ENCODE data around the gene CSAD.
"Not testable (repeated sequence)": the region's sequence is repeated elsewhere in the genome, so short reads cannot be mapped to it uniquely, and the experiment has no call there.

Gene CSAD

DNA sequence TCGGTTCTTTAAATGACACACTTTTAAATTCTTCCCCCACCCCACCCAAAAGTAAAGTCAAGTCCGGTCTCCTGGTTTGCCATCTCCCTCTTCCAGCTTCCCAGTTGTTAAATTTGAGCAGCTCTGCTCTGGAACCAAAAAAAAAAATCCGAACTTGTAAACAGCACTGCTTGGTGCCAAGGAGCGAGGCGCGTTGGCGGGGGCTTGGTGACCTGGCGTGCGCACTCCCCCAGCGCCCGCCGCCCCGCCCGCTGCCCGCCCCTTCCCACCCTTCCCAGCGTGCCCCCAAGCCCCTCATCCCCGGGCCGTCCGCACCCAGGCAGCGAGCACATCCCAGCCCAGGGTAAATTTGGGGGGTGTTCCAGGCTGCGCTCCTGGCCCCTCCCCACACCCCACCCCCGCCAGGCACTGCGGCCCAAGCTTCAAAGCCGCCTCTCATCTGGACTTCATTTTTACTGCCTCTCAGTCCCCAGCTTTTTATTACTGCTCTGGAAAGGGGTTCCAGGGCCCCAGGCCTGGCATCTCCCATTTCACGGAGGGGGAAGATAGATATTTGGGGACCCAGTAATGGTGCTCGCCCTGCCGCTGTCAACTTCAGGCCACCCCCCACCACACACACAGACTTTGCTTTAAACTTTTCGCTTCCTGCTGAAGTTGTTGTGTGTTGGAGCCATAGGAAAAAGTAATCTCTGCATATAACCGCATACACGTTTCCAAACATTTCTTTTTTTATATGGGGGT is 38.0 kb upstream of the CSAD start:
- DNase-seq = no peak

DNA sequence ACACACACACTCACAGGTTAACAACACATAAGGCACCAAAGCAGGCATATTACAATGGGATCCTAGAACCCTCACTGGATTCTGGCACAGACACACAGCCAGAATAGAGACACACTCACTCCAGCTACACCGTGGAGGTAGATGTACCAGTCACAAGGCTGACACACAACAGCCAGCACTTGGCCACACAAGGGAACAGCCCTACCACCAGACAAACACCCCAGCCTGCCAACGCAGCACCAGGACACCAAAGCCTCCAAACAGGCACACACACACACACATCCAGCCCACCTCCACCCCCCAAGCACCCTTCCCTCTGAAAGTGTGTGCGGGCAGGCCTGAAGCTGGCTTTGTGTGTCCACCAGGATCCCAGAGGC is 37.2 kb upstream of the CSAD start:
- no peak for DNase-seq

DNA sequence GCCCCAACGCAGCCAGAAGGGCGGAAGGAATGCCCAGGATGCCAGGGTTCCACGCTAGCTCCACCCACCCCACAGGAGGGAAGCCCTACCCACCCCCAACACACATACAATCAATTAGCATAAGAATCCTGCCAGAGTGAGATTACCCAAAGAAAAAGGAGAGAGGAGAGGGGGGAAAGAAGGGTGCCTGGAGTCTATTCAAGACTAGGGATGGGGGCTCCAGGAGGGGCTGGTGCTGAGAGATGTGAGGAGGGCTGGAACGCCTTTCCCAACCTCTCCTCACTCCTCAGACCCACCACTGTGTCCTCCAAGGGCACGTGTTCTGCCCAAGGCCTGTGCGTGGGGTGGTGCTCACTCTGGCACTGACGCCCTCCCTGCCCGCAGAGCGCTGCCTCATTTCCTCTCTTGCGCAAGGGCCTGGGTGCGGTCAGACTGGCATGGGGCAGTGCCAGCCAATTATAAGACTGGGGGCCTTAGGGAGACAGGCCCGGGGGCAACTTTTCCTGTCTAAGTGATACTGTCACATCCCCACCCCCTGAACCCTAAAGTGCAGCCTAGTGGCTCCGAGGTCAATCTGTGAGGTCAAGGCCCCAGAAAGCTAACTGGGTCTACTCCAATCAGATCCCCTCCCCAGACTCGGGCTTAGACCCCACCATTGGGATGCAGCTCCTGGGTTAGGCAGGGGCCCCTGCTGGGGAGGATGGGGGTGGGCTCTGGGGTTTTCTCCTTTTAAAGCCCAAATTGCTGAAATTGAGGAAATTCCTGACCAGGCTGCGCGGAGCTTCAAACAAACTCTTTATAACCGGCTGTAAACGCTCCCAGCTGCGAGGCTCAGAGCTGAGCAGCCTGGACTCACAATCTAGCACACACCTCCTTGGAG is 36.6 kb upstream of the CSAD start:
- DNase-seq = no peak

DNA sequence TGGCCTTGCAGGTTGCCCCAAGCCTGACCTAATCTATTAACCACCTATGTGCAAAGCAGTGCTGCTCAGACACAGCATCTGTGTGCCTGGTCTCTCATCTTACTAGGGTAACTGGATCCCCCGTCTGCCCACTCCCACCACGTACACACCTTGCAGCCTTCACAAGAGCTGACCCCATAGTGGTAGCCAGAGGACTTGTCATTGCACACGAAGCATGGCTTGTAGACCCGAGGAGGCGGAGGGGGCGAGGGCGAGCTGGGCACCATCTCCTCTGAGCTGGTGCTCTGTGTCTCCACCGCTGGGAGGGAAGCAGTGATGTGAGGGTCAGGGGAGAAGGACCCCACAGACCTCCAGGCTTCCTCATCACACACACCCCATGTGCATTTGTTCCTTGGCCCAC is 34.8 kb upstream of the CSAD start:
- DNase-seq = no peak

DNA sequence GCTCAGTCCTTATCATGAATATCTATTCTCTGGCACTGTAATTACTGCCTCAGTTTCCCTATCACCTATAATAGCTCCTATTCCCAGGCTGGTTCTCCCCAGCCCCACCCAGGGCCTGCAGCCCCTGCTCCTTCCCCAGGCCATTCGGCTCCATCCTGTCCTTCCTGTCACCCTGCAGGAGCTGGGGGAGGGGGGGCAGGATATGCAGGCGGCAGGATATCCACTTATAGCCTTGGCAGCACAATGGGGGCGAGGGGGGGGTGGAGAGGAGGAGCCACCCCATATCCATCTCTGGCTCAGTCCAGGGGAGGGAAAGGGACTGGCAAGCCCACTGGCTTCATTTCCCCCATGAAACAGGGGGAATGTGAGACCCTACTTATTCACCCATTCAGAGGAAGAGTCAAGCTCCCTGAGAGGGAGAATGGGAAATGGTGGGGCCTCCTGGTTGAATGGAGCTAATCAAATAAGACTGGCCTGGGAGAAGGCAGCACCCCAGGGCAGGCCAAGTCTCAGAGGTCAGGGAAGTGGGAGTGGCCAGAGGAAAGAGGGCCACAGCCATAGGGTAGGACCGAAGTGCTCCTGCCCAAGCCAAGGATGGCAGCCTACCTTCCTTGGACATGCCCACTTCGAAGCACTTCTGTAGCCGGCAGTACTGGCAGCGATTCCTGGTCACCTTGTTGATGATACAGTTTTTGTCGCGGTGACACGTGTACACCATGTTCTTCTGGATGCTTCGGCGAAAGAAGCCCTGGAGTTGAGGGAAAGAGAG is 34.1 kb upstream of the CSAD start:
- no peak for DNase-seq

DNA sequence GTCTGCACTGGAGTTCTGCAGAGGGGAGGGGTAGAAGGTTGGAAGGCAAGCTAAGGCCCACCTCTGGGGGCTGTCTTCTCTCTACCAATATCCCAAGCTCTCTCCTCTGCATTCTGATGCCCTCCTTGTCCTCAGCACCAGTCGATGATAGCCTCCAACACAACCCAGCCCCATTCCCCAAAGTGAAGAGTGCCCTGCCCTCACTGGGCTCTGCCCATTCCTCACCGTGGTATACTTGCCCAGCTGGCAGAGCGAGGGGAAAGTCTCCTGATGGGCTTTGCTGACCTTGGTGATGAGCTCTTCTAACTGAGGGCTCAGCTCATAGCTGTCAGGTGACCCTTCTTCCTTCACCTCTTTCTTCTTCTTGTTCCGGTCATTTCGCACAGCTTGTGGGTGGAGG is 33.5 kb upstream of the CSAD start:
- no peak for DNase-seq

DNA sequence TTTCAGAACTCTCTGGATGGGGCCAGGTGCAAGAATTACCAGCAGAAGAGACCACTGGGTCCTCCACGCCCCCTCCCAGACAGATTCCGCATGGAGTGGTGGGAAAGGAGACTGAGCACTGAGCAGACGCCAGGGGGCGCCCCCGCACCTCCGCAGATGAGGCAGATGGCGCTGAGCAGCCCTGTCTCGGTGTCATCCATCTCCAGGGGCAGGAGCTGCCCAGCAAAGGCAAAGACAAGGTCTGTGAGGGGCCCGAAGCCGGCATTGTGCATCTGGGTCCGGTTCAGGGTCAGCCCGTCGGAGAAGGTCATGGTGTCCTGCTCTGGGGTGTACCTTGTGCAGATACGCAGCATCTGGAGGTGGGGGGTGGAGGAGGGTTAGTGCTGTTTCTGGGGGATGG is 32.6 kb upstream of the CSAD start:
- peak; percentile 51 for DNase-seq

DNA sequence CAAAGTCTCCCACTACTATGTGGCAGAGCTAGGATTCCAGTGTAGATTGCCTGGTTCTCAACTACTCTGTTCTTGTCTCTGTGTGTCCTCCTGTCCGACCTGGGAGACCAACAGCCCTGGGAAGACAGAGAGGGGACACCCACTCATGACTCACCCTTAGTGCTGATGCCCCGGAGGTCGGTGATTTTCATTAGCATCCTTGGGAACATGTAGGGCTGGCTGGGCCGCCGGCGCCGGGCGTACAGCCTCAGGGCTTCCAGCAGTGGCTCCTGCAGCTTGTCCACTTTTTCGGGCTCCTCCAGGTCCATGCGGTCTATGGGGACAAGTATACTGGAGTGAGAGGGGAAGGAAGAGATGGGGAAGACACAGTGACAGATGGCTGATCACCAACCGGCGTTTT is 32.2 kb upstream of the CSAD start:
- DNase-seq = no peak

DNA sequence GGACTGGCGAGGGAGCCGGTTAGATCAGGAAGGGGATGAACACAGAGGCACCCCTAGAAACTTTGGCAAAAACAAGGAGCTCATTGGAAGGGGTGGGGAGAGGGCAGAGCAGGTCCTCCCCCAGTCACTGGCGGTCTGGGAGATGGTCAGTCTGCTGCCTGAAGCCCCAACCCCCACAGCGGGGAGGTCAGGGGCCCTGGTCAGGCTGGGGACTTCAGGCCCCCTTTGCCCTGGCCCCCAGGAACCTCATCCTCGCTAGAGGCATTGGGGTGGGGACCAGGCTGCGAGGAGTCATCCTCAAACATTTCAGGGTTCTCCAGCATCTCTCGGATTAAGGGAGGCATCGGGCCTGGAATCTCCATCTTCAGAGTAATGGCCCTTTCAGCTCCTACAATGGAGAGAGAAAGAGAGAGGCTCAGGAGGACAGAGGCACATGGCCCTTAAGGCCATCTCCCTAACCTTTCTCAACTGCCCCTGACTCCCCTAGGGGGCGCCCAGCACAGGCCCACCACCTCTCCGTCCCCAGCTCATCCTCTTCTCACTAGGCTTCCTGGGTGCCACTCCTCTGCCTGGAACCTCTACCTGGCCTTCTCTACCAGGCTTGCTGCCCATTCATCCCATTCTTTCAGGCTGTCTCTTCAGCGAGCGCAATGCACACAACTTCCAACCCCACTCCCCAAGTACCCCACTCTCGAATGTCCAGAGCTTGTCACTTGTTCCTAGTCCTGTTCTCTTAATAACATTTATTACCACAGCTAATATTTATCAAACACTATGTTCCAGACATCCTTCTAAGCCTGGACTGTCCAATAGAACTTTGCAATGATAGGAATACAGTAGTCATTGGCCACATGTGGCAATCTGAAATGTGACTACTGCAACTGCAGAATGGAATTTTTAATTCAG is 31.0 kb upstream of the CSAD start:
- no peak for DNase-seq

DNA sequence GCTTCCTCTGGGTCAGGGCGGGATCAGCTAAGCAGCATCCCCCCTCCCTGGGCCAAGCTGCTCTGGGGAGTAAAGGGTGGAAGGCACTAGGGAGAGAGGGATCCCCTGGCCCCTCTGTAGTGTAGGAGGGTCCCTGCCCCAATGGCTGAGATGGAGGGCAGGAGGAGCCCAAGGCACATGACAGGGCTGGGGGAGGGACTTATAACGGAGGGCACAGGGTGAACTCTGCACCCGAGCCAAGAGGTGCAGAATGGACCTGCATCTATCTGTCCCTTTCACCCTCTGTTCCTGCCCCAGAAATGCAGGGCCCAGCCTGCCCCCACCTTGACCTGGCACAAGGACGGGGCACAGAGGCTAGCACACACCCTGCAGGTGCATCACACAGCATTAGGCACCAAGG is 30.1 kb upstream of the CSAD start:
- no peak for DNase-seq

DNA sequence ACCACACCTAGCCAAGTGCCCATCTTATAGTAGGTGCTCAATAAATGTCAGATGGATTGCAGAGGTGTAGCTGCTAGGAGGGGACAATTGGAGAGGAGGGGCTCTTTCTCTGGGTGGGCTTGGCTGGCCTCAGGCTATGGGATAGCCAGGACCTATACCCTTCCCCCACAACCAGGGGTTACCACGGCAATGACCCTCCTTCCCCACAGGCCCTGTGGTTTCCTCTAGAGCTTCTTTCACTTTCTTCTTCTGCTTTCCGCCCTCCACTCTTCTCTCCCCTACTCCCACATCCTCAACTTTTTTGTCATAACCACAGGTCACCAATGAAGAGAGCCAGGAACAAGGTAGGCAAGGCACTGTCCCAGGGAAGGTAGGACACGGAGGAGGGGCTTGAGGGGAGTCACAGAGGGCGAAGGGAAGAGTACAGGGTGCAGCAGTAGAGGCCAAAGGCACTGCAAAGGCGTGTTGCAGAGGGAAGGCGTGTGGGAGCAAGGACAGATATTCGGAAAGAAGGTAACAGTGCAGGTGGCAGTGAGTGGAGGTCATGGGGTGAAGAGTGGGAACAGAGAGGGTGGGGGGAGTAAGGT is 28.2 kb upstream of the CSAD start:
- DNase-seq = no peak

DNA sequence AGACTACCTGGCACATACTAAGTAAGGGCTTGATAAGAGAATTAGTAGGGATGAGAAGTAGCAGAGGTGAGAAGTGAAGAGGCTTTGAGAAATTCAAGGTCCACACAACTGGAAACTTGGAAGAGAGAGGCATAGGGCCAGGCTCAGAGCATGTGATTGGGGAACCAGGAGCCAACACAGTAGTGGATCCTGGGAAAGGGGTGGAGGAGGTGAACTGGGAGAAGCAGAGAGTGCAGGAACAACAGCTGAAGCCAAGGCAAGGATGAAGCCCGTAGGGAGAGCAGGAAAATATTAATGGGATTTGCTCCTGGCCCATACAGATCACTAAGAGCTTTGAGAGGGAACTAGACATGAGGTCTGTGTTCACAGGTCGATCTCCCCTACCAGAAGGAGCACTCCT is 27.7 kb upstream of the CSAD start:
- DNase-seq = no peak

DNA sequence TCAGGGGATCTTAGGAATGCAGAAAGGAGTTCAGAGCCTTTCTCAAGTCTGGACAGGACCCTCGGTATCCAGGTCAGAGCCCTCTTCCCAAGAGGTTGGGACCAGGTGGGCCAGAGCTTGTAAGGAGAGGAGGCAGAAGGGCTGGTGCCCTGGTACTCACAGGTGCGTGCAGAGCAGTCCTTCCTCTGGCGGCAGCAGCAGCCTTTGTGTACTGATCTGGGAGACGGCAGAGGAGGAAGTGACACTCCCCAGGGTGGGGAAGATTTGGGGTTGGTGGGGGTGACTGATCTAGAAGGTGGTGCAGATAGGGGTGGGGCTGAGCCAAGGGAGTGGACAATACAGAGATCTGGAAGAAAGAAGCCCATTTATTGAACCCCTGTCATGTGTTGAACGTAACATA is 26.3 kb upstream of the CSAD start, which contains the start of gene ITGB7:
TSS of gene ITGB7 (minus strand) at position 210 of the 400 bp plus-strand sequence. CDS start 6,808 bp downstream, outside the sequence.
- no peak for DNase-seq

DNA sequence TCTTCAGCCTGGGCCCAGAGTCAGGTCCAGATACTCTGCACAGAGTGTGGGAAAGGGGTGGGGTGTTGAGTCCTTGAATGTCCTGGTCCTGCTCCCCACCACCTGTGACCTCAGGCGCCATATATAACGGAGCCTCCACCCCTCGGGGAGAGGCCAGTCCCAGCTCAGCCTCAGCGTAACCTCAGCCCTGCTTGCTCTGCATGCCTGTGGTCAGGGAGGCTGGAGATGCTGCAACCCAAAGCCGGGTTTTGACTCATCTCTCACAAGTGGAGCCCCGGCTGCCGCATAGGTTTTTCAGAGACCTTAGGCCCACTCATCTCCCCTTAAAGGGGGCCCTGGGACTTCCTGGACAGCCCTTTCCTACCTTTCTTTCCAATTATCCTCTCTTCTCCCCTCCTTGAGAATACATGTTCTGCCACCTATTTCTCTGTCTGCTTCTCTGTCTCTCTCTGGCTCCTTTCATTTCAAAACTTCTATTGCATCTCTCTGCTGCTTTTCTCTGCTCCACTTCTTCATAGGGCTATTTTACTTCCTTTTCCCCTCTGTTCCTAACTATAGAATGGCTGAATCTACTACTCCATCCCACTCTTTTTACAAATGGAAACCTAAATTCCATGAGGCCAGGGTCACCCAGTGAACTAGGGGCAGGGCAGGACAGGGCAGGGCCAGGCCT is 25.2 kb upstream of the CSAD start:
- DNase-seq = no peak

DNA sequence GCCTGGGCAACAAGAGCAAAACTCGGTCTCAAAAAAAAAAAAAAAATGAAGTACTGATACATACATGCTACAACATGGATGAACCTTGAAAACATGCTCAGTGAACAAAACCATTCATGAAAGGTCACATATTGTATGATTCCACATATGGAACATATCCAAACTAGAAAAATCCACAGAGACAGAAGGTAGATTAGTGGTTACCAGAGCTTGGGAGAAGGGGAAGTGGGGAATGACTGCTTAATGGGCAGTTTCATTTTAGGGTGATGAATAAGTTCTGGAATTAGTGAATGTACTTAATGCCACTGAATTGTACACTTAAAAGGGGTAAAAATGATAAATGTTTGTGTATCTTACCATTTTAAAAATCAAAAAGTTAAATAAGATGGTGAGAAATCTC is 23.6 kb upstream of the CSAD start:
- no peak for DNase-seq

DNA sequence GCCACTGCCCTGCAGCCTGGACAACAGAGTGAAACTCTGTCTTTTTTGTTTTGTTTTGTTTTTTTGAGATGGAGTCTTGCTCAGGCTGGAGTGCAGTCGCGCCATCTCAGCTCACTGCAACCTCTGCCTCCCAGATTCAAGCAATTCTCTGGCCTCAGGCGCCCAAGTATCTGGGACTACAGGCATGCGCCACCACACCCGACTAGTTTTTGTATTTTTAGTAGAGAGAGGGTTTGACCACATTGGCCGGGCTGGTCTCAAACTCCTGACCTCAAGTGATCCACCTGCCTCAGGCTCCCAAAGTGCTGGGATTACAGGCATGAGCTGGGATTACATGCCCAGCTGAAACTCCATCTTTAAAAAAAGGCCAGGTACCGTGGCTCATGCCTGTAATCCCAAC is 21.6 kb upstream of the CSAD start:
- not testable (repeated sequence) for DNase-seq

DNA sequence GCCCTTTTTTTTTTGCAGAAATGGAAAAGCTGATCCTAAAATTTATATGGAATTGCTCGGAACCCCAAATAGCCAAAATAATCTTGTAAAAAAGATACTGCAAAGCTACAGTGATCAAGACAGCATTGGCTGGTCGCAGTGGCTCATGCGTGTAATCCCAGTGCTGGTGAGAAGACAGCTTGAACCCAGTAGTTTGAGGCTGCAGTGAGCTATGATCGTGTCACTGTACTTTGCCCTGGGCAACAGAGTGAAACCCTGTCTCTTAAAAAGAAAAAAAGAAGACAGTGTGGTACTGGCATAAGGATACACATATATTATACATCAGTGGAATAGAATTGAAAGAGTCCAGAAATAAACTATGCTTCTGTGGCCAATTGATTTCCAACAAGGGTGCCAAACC is 20.9 kb upstream of the CSAD start:
- no peak for DNase-seq

DNA sequence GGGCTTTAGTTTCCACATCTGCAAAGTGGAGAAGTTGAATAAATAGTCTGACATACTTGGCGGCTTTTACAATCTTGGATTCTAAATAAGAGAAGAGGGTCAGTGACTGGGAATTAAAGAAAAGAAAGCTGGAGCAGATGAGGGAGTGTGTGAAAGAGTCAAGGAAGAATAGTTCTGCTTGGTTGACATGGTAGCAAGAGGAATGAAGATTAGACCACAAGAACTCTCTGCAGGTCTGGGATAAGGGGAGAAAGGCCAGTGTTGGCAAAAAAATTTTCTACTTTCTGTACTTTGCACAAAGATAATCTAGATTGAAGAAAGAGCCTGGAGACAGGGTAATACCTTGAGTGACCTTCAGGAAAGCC is 20.4 kb upstream of the CSAD start:
- DNase-seq = no peak

DNA sequence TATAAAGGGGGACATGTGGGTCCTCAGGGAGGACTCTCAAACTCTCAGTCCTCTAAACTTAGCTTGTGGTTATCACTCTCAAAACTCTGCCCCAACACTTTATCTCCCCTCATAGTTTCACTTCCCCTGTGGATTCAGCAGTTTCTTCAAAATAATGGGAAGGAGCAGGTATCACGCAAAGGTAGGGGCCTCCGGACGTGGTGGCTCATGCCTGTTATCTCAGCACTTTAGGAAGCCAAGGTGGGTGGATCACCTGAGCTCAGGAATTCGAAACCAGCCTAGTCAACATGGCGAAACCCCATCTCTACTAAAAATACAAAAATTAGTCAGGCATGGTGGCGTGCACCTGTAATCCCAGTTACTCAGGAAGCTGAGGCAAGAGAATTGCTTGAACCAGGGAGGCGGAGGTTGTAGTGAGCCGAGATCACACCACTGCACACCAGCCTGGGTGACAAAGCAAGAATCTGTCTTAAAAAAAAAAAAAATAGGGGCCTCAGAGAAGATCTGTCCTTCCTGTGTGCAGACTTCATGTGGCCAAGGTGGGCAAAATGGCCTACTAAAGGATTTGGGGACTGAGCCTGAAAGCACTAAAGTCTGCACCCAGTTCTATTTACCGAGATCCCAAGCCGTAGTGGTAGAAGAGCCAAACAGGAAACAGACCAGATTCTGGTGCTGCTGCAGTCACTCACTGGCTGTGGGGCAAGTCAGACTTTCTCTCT is 19.9 kb upstream of the CSAD start:
- DNase-seq = no peak

DNA sequence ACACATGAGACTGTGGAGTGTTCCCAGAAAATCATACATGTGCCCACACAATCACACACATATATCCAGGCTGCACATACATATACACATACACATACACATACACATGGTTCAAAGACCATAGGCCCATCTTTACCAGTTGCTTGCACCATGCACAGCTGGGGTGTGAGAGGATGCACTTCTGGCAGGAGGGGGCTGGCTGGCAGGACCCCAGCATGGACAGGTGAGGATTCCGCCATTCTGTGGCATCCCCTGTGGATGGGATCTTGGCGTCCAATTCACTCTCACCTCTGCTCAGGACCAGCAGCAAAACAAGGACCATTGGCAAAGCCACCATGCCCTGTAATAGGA is 19.4 kb upstream of the CSAD start:
- no peak for DNase-seq

DNA sequence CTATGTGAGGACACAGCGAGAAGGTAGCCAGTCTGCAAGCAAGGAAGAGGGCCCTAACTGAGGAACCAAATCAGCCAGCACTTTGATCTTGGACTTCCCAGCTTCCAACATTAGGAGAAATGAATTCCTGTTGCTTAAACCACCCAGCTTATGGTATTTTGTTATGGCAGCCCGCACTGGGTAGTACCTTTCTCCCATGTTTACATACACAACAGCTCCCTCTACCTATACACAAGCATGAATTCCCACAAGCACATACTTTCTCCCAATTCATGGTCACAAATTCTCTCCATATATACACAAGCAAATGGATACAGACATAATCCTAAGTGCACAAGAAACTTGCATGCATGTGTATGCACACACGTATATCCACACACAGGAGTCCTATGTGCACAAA is 19.0 kb upstream of the CSAD start:
- DNase-seq = no peak
